Endodermal cell (in vitro differentiated cells): ENCODE data around the gene KRTDAP. TPM values are rescaled to one million over a fixed set of nuclear protein-coding genes. Genes with fewer than 3 reads are reported as not detected.

Experiments
- DNase-seq: peaks from one replicate; pipeline ENCODE4 v3.0.0-alpha.2; 2017
- H3K27ac ChIP-seq: 2 replicates; pipeline ENCODE4 v1.5.1; 2013; ENCODE audit warnings: mild to moderate bottlenecking, low read depth, low read length, moderate library complexity
- H3K27me3 ChIP-seq: 2 replicates; pipeline ENCODE4 v1.6.1; 2013; ENCODE audit warnings: mild to moderate bottlenecking, low read length, moderate library complexity; ENCODE audit not compliant: insufficient read depth, control insufficient read depth, poor library complexity, severe bottlenecking
- H3K36me3 ChIP-seq: 2 replicates; pipeline ENCODE4 v1.7.0; 2013; ENCODE audit warnings: mild to moderate bottlenecking, low read length, moderate library complexity; ENCODE audit not compliant: control insufficient read depth, insufficient read depth
- H3K4me1 ChIP-seq: one replicate; pipeline ENCODE4 v1.7.0; 2013; ENCODE audit warnings: low read length; ENCODE audit not compliant: control insufficient read depth, insufficient read depth
- H3K4me3 ChIP-seq: 2 replicates; pipeline ENCODE4 v1.5.1; 2013; ENCODE audit warnings: mild to moderate bottlenecking, low read length, moderate library complexity
- H3K9ac ChIP-seq: 2 replicates; pipeline ENCODE4 v1.6.1; 2013; ENCODE audit warnings: mild to moderate bottlenecking, low read length, moderate library complexity; ENCODE audit not compliant: poor library complexity, severe bottlenecking; ENCODE audit errors: extremely low read depth
- H3K9me3 ChIP-seq: 2 replicates; pipeline ENCODE4 v1.6.1; 2013; ENCODE audit warnings: mild to moderate bottlenecking, low read length, moderate library complexity; ENCODE audit not compliant: control insufficient read depth
- H3K27ac Mint-ChIP-seq: 2 replicates; pipeline ENCODE4 v1.8.0; 2020; ENCODE audit warnings: mixed read lengths
- H3K27me3 Mint-ChIP-seq: 2 replicates; pipeline ENCODE4 v1.8.0; 2021; ENCODE audit warnings: mild to moderate bottlenecking, mixed read lengths; ENCODE audit not compliant: insufficient read depth
- H3K36me3 Mint-ChIP-seq: 2 replicates; pipeline ENCODE4 v1.8.0; 2020; ENCODE audit warnings: low read depth, mixed read lengths
- H3K4me1 Mint-ChIP-seq: 2 replicates; pipeline ENCODE4 v1.8.0; 2020; ENCODE audit warnings: mixed read lengths
- H3K4me3 Mint-ChIP-seq: 2 replicates; pipeline ENCODE4 v1.8.0; 2020; ENCODE audit warnings: mild to moderate bottlenecking, moderate library complexity, mixed read lengths
- H3K9me3 Mint-ChIP-seq: 2 replicates; pipeline ENCODE4 v1.8.0; 2020; ENCODE audit warnings: mild to moderate bottlenecking, mixed read lengths
- WGBS, 2 experiments: methylation state at CpG; one replicate each; pipeline versions ENCODE4 v1.1.5 to v1.1.7; 2013; ENCODE audit warnings: missing lambda C conversion rate in 2 of 2, mixed read lengths in 1 of 2; ENCODE audit not compliant: insufficient coverage in 1 of 2, insufficient read length in 1 of 2; 5-methylcytosine and 5-hydroxymethylcytosine counted together
- total RNA-seq, 2 donors: library from RNA; stranded (reverse); fragmentation: NEBNext Ultra II Directional in 1 of 2; extraction: Animal tissue kit (Norgen Biotek cat#: 25700) in 1 of 2; gene quantifications; 2 replicates in 1 of 2; 3 replicates in 1 of 2; pipeline ENCODE4 v1.2.1, GENCODE V29; 2021
- TF ChIP-seq, protein P1 (sequence below): fragments of 200-600 bp; sonication (generic); conservative IDR thresholded peaks from 2 replicates; pipeline ENCODE4 v1.5.0; 2021; ENCODE audit warnings: antibody characterized with exemption, mild to moderate bottlenecking

The KRTDAP gene
- total RNA-seq, 2 donors from 2014 or later, result 3.4 to 4.2 TPM

DNA sequence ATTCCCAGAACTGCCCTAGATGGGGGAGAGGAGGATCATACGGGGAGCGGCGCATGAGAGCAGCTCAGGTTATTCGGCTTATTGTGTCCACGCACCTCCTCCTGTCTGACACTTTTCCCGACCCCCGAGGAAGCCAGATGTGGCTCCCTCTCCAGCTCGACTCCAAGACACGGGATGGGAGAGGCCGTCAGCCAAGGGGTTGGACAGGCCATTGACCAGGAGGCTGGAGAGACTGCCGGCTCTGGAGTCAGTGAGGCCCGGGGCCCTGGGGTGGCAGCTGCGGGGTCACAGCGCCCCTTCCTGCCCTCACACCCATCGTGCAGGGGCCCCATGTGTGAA lies 20.3 kb upstream of the KRTDAP start:
- H3K27me3 Mint-ChIP-seq, result peaks cover 5% of the 10 kb centered on the region
- WGBS, 2 experiments, result 33 to 44% methylated on average over 12 to 15 of the region's 15 CpGs
- no peaks in the 10 kb centered on the region for H3K9me3 Mint-ChIP-seq
- peaks cover 28% of the 10 kb centered on the region for H3K4me1 Mint-ChIP-seq
- no peaks in the 10 kb centered on the region for H3K9me3 ChIP-seq
- H3K27ac Mint-ChIP-seq, result no peak overlapping the region
- no peaks in the 10 kb centered on the region for H3K27me3 ChIP-seq
- DNase-seq, result no peak
- peaks cover 14% of the 10 kb centered on the region for H3K4me1 ChIP-seq
- TF ChIP-seq, protein P1, sequence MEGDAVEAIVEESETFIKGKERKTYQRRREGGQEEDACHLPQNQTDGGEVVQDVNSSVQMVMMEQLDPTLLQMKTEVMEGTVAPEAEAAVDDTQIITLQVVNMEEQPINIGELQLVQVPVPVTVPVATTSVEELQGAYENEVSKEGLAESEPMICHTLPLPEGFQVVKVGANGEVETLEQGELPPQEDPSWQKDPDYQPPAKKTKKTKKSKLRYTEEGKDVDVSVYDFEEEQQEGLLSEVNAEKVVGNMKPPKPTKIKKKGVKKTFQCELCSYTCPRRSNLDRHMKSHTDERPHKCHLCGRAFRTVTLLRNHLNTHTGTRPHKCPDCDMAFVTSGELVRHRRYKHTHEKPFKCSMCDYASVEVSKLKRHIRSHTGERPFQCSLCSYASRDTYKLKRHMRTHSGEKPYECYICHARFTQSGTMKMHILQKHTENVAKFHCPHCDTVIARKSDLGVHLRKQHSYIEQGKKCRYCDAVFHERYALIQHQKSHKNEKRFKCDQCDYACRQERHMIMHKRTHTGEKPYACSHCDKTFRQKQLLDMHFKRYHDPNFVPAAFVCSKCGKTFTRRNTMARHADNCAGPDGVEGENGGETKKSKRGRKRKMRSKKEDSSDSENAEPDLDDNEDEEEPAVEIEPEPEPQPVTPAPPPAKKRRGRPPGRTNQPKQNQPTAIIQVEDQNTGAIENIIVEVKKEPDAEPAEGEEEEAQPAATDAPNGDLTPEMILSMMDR, result peak; percentile 7
- H3K4me3 ChIP-seq, result peak overlapping the region; percentile 100
- no peak overlapping the region for H3K9ac ChIP-seq
- peak overlapping the region; percentile 99 for H3K4me3 Mint-ChIP-seq
- peaks cover 30% of the 10 kb centered on the region for H3K36me3 ChIP-seq
- no peak overlapping the region for H3K27ac ChIP-seq
- H3K36me3 Mint-ChIP-seq, result peaks cover 28% of the 10 kb centered on the region

DNA sequence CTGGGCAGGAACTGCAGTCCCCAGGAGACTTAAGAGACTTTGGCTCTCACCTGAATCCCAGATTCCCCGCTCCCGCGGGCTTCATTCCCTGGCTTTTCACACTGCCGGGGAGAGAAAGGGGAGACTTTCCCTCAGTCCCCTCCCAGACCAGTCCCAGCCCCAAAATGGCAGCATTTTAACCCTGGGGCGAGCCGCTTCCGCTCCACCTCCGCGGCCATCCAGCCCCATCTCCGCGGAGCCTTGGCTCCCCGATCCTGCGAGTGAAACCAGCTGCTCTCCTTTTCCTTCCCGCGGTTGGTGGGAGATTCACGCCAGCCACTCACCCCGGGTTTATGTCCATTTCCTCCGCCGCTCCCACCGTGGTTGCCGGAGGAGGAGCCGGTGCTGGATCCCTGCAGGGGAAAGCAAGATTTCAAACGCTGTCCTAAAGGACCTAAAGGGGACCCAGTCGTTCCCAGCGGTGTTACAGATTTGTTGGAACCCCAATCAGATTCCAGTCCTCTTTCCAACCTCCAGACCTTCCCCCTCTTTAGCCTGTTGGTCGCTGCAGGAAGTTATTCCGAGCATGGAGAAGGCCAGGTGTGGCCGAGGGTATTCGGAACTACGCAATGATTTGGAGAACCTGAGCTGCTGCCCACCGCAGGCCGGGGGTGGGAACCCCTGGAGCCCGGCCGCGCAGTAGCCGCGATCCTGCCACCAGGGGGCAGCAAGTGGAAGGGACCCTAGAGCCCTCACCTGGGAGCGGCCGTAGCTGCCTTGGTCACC lies 19.8 kb upstream of the KRTDAP start:
- TF ChIP-seq, protein P1, result peak; percentile 100
- no peaks in the 10 kb centered on the region for H3K27me3 ChIP-seq
- DNase-seq, result peak; percentile 99
- H3K4me1 ChIP-seq, result peaks cover 16% of the 10 kb centered on the region
- H3K27ac Mint-ChIP-seq, result peak overlapping the region; percentile 99
- no peaks in the 10 kb centered on the region for H3K9me3 ChIP-seq
- peaks cover 5% of the 10 kb centered on the region for H3K27me3 Mint-ChIP-seq
- peak overlapping the region; percentile 97 for H3K9ac ChIP-seq
- peaks cover 36% of the 10 kb centered on the region for H3K36me3 ChIP-seq
- WGBS, 2 experiments, result 0 to 1% methylated on average over 15 to 39 of the region's 39 CpGs
- peaks cover 33% of the 10 kb centered on the region for H3K36me3 Mint-ChIP-seq
- H3K4me3 ChIP-seq, result peak overlapping the region; percentile 100
- H3K27ac ChIP-seq, result peak overlapping the region; percentile 51
- no peaks in the 10 kb centered on the region for H3K9me3 Mint-ChIP-seq
- peaks cover 28% of the 10 kb centered on the region for H3K4me1 Mint-ChIP-seq
- peak overlapping the region; percentile 99 for H3K4me3 Mint-ChIP-seq

DNA sequence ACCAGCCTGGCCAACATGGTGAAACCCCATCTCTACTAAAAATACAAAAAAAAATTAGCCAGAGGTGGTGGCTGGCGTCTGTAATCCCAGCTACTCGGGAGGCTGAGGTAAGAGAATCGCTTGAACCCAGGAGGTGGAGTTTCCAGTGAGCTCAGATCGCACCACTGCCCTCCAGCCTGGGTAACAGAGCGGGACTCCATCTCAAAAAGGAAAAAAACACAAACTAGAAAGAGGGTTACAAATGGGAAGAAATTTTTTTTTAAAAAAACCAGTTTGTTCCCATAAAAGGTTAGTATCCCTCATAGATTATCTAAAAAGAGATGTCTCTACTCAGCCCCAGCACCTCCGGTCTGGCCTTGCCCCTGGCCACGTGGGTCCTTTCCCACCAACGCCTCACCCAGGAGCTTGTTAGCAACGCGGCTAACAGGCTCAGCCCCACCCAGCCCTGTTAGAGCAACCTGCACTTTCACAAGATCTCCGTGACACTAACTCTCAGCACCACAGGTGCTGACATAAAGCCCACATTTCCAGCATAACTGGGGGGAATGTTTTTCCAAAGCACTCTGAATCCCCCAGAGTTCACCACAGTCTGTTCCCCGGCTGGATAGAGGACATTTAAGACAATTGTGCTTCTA lies 18.9 kb upstream of the KRTDAP start:
- Histone ChIP-seq H3K9ac (peak overlapping the region; percentile 97), H3K36me3 (peaks cover 45% of the 10 kb centered on the region), H3K27ac (peak overlapping the region; percentile 51), H3K4me1 (peaks cover 14% of the 10 kb centered on the region), H3K4me3 (peak overlapping the region; percentile 100), H3K9me3 (no peaks in the 10 kb centered on the region), H3K27me3 (no peaks in the 10 kb centered on the region)
- peaks cover 29% of the 10 kb centered on the region for H3K4me1 Mint-ChIP-seq
- peaks cover 42% of the 10 kb centered on the region for H3K36me3 Mint-ChIP-seq
- WGBS, 2 experiments, result 6 to 8% methylated on average over 9 to 12 of the region's 12 CpGs
- peak overlapping the region; percentile 99 for H3K27ac Mint-ChIP-seq
- peak; percentile 89 for DNase-seq
- no peaks in the 10 kb centered on the region for H3K9me3 Mint-ChIP-seq
- peak overlapping the region; percentile 99 for H3K4me3 Mint-ChIP-seq
- TF ChIP-seq, protein P1, result no peak
- H3K27me3 Mint-ChIP-seq, result peaks cover 5% of the 10 kb centered on the region
